Cardiac septum (tissue), 1 donor: Measurements from ENCODE around the gene TMEM154. TPM values are rescaled to one million over a fixed set of nuclear protein-coding genes. Genes with fewer than 3 reads are reported as not detected.
"Not testable (repeated sequence)": the region's sequence is repeated elsewhere in the genome, so short reads cannot be mapped to it uniquely, and the experiment has no call there.

Experiments
- DNase-seq: peaks from one replicate; pipeline ENCODE4 v3.0.0-alpha.2; 2020; ENCODE audit warnings: low spot score
- intact Hi-C: fragments of 100-400 bp; cut with DNase I; formaldehyde crosslinking; loops from one replicate; pipeline ENCODE4 v1.14.0; 2022
- total RNA-seq: library from RNA; stranded (reverse); fragmentation: NEBNext Ultra II Directional; extraction: Animal tissue kit (Norgen Biotek cat#: 25700); gene quantifications from one replicate; pipeline ENCODE4 v1.2.1, GENCODE V29; 2021
- donor health status: DM: no; HTN: no; CAD: no.

TMEM154 gene
- total RNA-seq, 1 donor from 2014 or later, result 1.6 TPM

- intact Hi-C loops, result no loop called here
- no peak for DNase-seq
These were observed 7.3 kb downstream of the TMEM154 start for GRCh38 chr4:152672206-152673092.

GRCh38 chr4:152668338-152668964 lies 11.3 kb downstream of the TMEM154 start:
- no peak for DNase-seq
- intact Hi-C loops, result no loop called here

- DNase-seq, result no peak
- intact Hi-C loops, result no loop called here
These were observed 12.0 kb downstream of the TMEM154 start for GRCh38 chr4:152667781-152668180.

- intact Hi-C loops, result no loop called here
- DNase-seq, result no peak
These were observed 12.9 kb downstream of the TMEM154 start for GRCh38 chr4:152666946-152667345.

- no peak for DNase-seq
- intact Hi-C loops, result no loop called here
These were observed 14.0 kb downstream of the TMEM154 start for GRCh38 chr4:152665691-152666395.

GRCh38 chr4:152664067-152664378 lies 15.8 kb downstream of the TMEM154 start:
- intact Hi-C loops, DNase-seq: not testable (repeated sequence)

- intact Hi-C loops, result no loop called here
- DNase-seq, result no peak
These were observed 16.4 kb downstream of the TMEM154 start for GRCh38 chr4:152663203-152664066.

GRCh38 chr4:152661649-152662048 lies 18.1 kb downstream of the TMEM154 start:
- intact Hi-C loops, result no loop called here

GRCh38 chr4:152660526-152660925 lies 19.3 kb downstream of the TMEM154 start:
- no peak for DNase-seq
- intact Hi-C loops, result no loop called here

More at GRCh38 chr4:152661649-152662048, 18.1 kb downstream of the TMEM154 start:
- no peak for DNase-seq

GRCh38 chr4:152659806-152660205 lies 20.0 kb downstream of the TMEM154 start:
- intact Hi-C loops, result no loop called here
- DNase-seq, result no peak

- no peak for DNase-seq
- intact Hi-C loops, result no loop called here
These were observed 22.1 kb downstream of the TMEM154 start for GRCh38 chr4:152657657-152658056.

GRCh38 chr4:152655272-152656129 lies 24.3 kb downstream of the TMEM154 start:
- DNase-seq, result no peak
- intact Hi-C loops, result no loop called here

- intact Hi-C loops, result no loop called here
- DNase-seq, result no peak
These were observed 27.7 kb downstream of the TMEM154 start for GRCh38 chr4:152652102-152652501.

GRCh38 chr4:152651473-152652060 lies 28.2 kb downstream of the TMEM154 start:
- intact Hi-C loops, result no loop called here
- DNase-seq, result no peak

- DNase-seq, result no peak
- intact Hi-C loops, result loop anchor here (5.0 kb wide), 1 partner anchor 86 kb away; no protein-coding TSS in a partner anchor
These were observed 33.6 kb downstream of the TMEM154 start for GRCh38 chr4:152646221-152646620.

- intact Hi-C loops, result loop anchor here (2.0 to 5.0 kb wide), 3 partner anchors 47 to 192 kb away; no protein-coding TSS in a partner anchor
- DNase-seq, result no peak
These were observed 35.7 kb downstream of the TMEM154 start for GRCh38 chr4:152644130-152644529.

- intact Hi-C loops, result loop anchor here (2.0 to 5.0 kb wide), 3 partner anchors 47 to 191 kb away; no protein-coding TSS in a partner anchor
- DNase-seq, result peak; percentile 82
These were observed 36.4 kb downstream of the TMEM154 start for GRCh38 chr4:152643153-152644035.
